ENCODE results near the gene CDH11. TPM values are rescaled to one million over a fixed set of nuclear protein-coding genes. Genes with fewer than 3 reads are reported as not detected.

Gene CDH11
- total and polyA plus RNA-seq, 10 donors: 4.3 to 721 (median 305) TPM

DNA sequence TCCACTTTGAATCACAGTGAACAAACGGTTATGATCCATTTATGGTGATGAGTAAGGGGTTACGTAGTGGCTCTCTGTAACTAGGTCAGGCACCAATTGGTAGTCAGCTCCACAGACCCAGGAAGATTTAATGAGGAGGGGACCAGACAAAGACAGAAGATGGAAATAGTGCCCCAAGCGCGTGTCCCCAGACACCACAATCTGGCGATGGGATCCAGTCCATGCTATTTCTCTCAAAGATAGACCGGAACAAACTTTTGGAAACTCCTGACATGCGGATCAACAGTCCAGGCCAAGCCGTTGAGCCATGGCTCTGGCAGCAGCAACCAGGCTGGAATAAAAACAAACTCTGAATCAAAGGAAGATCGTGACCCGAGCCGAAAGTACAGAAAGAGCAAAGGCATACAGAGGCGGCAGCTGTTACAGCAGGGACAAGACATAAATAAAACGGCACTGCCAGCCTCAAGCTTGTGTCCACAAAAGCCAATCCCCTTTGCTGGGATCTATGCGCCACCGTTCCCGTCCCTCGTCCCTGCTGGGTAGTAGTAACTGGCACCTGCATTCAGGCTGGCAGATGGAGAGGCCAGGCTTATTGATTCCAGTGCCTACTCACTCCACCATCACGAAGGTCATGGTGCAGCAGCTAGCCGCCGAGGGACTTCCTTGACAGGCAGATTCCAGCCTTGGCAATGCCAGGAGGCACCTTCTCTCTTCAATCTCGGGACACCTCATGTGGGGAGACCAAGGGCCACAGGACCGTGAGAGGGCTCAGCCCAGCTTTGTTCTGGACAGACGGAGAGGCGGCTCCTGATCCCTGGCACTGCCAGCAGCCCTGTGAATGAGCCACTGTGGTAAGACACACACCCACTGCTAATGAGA, 50.2 kb downstream of the CDH11 start:
- no peak overlapping the region for H3K4me3 ChIP-seq
- TF ChIP-seq POLR2AphosphoS5 (IDR thresholded peaks at IDR 0.05): peak in 2 of 3 donors; percentile 28 to 32
- TF ChIP-seq POLR2A (IDR thresholded peaks at IDR 0.05): no peak
- intact Hi-C loops (cut with DNase I; ENCODE audit: low total_unique reads): no loop called here
- H3K9me3 ChIP-seq: no peaks in the 10 kb centered on the region
- no peaks in the 10 kb centered on the region for H3K27me3 ChIP-seq (replicated peaks in 1 of 7)
- H3K36me3 ChIP-seq: no peaks in the 10 kb centered on the region
- 77 to 86% (median 81%) methylated on average over 20 to 24 of the region's 24 CpGs for WGBS, 5 donors
- no peak for DNase-seq
- peak overlapping the region in 5 of 8 donors; percentile 12 to 53 (median 40) for H3K27ac ChIP-seq
- peaks cover 0 to 40% (median 22%) of the 10 kb centered on the region in 6 donors for H3K4me1 ChIP-seq

DNA sequence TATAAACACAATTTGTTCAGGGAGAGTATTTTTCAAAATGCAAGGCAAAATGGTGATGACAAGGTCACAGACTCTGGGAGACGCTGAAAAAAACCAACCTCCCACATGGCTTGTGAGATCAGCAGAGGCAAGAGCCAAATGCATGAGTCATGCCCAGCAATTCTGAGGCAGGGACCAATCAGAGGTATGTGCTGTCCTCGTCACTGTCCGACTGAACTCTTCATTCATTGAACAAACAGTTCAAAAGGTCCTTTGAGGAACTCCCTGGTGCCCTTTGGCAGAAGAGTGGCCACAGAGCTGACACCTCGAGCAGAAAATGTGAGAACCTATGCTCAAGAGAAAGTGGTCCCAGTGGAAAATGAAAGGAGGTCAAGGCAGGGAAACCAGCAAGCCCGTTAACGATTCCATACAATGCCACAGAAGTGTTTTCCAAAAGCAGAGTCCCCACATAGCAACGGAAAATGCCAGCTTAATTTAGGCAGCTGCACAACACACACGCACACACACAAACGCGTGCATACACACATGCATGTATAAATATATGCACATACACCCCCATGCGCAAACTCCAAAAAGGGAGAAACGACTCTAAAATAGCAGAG, 50.9 kb downstream of the CDH11 start:
- TF ChIP-seq POLR2AphosphoS5 (IDR thresholded peaks at IDR 0.05) (peak in 1 of 3 donors; percentile 73), POLR2A (IDR thresholded peaks at IDR 0.05) (no peak)
- TF ChIP-seq, protein P1, sequence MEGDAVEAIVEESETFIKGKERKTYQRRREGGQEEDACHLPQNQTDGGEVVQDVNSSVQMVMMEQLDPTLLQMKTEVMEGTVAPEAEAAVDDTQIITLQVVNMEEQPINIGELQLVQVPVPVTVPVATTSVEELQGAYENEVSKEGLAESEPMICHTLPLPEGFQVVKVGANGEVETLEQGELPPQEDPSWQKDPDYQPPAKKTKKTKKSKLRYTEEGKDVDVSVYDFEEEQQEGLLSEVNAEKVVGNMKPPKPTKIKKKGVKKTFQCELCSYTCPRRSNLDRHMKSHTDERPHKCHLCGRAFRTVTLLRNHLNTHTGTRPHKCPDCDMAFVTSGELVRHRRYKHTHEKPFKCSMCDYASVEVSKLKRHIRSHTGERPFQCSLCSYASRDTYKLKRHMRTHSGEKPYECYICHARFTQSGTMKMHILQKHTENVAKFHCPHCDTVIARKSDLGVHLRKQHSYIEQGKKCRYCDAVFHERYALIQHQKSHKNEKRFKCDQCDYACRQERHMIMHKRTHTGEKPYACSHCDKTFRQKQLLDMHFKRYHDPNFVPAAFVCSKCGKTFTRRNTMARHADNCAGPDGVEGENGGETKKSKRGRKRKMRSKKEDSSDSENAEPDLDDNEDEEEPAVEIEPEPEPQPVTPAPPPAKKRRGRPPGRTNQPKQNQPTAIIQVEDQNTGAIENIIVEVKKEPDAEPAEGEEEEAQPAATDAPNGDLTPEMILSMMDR (IDR thresholded peaks at IDR 0.05 in 8 of 11, conservative IDR thresholded peaks at IDR 0.05 in 3 of 11): no peak
- DNase-seq: no peak
- no peaks in the 10 kb centered on the region for H3K27me3 ChIP-seq (replicated peaks in 1 of 7)
- H3K36me3 ChIP-seq: no peaks in the 10 kb centered on the region
- 61 to 80% (median 76%) methylated on average over 12 of the region's 12 CpGs for WGBS, 5 donors
- H3K9me3 ChIP-seq: no peaks in the 10 kb centered on the region
- intact Hi-C loops (cut with DNase I; ENCODE audit: low total_unique reads): no loop called here
- peaks cover 0 to 40% (median 22%) of the 10 kb centered on the region in 6 donors for H3K4me1 ChIP-seq
- peak overlapping the region in 5 of 8 donors; percentile 12 to 53 (median 40) for H3K27ac ChIP-seq
- no peak overlapping the region for H3K4me3 ChIP-seq

- H3K36me3 ChIP-seq: no peaks in the 10 kb centered on the region
- H3K4me1 ChIP-seq: peaks cover 0 to 42% (median 22%) of the 10 kb centered on the region in 6 donors
- 73 to 97% (median 85%) methylated on average over 2 of the region's 2 CpGs for WGBS, 5 donors
- intact Hi-C loops (cut with DNase I; ENCODE audit: low total_unique reads): no loop called here
- peak overlapping the region in 3 of 8 donors; percentile 4 to 48 (median 30) for H3K27ac ChIP-seq
- H3K27me3 ChIP-seq (replicated peaks in 1 of 7): no peaks in the 10 kb centered on the region
- no peaks in the 10 kb centered on the region for H3K9me3 ChIP-seq
- H3K4me3 ChIP-seq: no peak overlapping the region
- TF ChIP-seq, protein P1 (IDR thresholded peaks at IDR 0.05 in 8 of 11, conservative IDR thresholded peaks at IDR 0.05 in 3 of 11): no peak
- TF ChIP-seq POLR2A (IDR thresholded peaks at IDR 0.05): no peak
- no peak for TF ChIP-seq POLR2AphosphoS5 (IDR thresholded peaks at IDR 0.05)
- no peak for DNase-seq
These were observed 52.1 kb downstream of the CDH11 start for GRCh38 chr16:65069766-65070165.

- intact Hi-C loops (cut with DNase I; ENCODE audit: low total_unique reads): no loop called here
- DNase-seq: no peak
- Histone ChIP-seq H3K4me3 (no peak overlapping the region), H3K9me3 (no peaks in the 10 kb centered on the region), H3K27ac (peak overlapping the region in 1 of 8 donors; percentile 48), H3K27me3 (replicated peaks in 1 of 7) (no peaks in the 10 kb centered on the region), H3K36me3 (no peaks in the 10 kb centered on the region), H3K4me1 (peaks cover under 1 to 47% (median 22%) of the 10 kb centered on the region in 6 donors)
- WGBS, 5 donors: 54 to 63% (median 61%) methylated on average over 4 of the region's 4 CpGs
- TF ChIP-seq, protein P1 (IDR thresholded peaks at IDR 0.05 in 8 of 11, conservative IDR thresholded peaks at IDR 0.05 in 3 of 11): no peak
- TF ChIP-seq POLR2A (IDR thresholded peaks at IDR 0.05): no peak
- TF ChIP-seq POLR2AphosphoS5 (IDR thresholded peaks at IDR 0.05): no peak
These were observed 52.8 kb downstream of the CDH11 start for GRCh38 chr16:65069065-65069464.

Measured in spleen (tissue), 11 donors.